Omental fat pad (tissue), 4 donors: ENCODE results near the gene KIDINS220. TPM values are rescaled to one million over a fixed set of nuclear protein-coding genes. Genes with fewer than 3 reads are reported as not detected.

Experiments used
- ATAC-seq: fragments of 150-250 bp; one replicate; pipeline ENCODE4 v1.9.1; 2016; ENCODE audit warnings: mild to moderate bottlenecking, moderate library complexity; ENCODE audit not compliant: low FRiP score
- DNase-seq: peaks from one replicate; pipeline ENCODE4 v3.0.0-alpha.2; 2019; ENCODE audit warnings: low spot score
- CTCF ChIP-seq, 3 donors: fragments of 450-650 bp; IDR thresholded peaks; one replicate each; pipeline ENCODE4 v1.5.1; 2016 to 2017; ENCODE audit warnings: antibody characterized with exemption in 3 of 3, mild to moderate bottlenecking in 3 of 3, moderate library complexity in 2 of 3
- total RNA-seq, 4 donors: library from RNA; depleted of rRNA; stranded (reverse); fragments of >200 nt; gene quantifications; one replicate each; pipeline ENCODE4 v1.1.0, GENCODE V29; 2016

The KIDINS220 gene
- total RNA-seq, 4 donors from 2014 or later = 59.5 to 98.0 (median 66.5) TPM

- DNase-seq (no peak), ATAC-seq (no peak)
- no peak for TF ChIP-seq CTCF (IDR thresholded peaks at IDR 0.05)
These were observed 127.8 kb downstream of the KIDINS220 start for GRCh38 chr2:8709611-8710010.

- ATAC-seq (no peak), DNase-seq (no peak)
- TF ChIP-seq CTCF (IDR thresholded peaks at IDR 0.05) = no peak
These were observed 132.5 kb downstream of the KIDINS220 start for GRCh38 chr2:8704906-8705305.

- DNase-seq (no peak), ATAC-seq (no peak)
- no peak for TF ChIP-seq CTCF (IDR thresholded peaks at IDR 0.05)
These were observed 135.6 kb downstream of the KIDINS220 start for GRCh38 chr2:8701681-8702379.

GRCh38 chr2:8699839-8700238 is 137.6 kb downstream of the KIDINS220 start:
- ATAC-seq = no peak
- TF ChIP-seq CTCF (IDR thresholded peaks at IDR 0.05) = no peak
- no peak for DNase-seq

GRCh38 chr2:8697190-8697589 is 140.2 kb downstream of the KIDINS220 start:
- TF ChIP-seq CTCF (IDR thresholded peaks at IDR 0.05) = no peak
- ATAC-seq (no peak), DNase-seq (no peak)

GRCh38 chr2:8694737-8695136 is 142.7 kb downstream of the KIDINS220 start:
- no peak for ATAC-seq

More at GRCh38 chr2:8694737-8695136, 142.7 kb downstream of the KIDINS220 start:
- TF ChIP-seq CTCF (IDR thresholded peaks at IDR 0.05) = no peak
- DNase-seq = no peak
